HepG2 (cell line): ENCODE results near the gene AQP7. TPM values are rescaled to one million over a fixed set of nuclear protein-coding genes. Genes with fewer than 3 reads are reported as not detected.

ENCODE experiments used
- ATAC-seq: fragments of 200-7000 bp; cut with Tn5 transposase; 3 replicates; pipeline ENCODE4 v1.9.1; 2020; ENCODE audit warnings: mild to moderate bottlenecking, moderate library complexity
- BruUV-seq: library from RNA; stranded (reverse); fragments of 400-500 nt; replicated peaks from 2 replicates; lab custom pipeline; 2021; lab: Mats Ljungman, UMichigan
- CTCF ChIA-PET: fragments of 300-600 bp; formaldehyde crosslinking; extraction: SDS; loops from one replicate; lab custom pipeline; 2021; ENCODE audit warnings: low total read pairs, inconsistent platforms, low intra/inter-chr PET ratio; lab: Yijun Ruan, JAX
- POLR2A ChIA-PET: fragments of 350-600 bp; sonication (Branson Sonifier 250); formaldehyde crosslinking; loops from one replicate; lab custom pipeline; 2020; ENCODE audit warnings: antibody characterized with exemption, inconsistent platforms; lab: Yijun Ruan, JAX
- DNase-seq: peaks from one replicate; pipeline ENCODE4 v3.0.0-alpha.2; 2015; ENCODE audit warnings: low spot score
- FAIRE-seq: peaks from 3 replicates; lab custom pipeline; 2011; peaks lifted over from hg19 to GRCh38; lab: Jason Lieb, UNC
- H2AFZ ChIP-seq: one replicate; pipeline ENCODE4 v1.6.1; 2011; ENCODE audit warnings: low read length, inconsistent platforms
- H3K27ac ChIP-seq: fragments of 300-600 bp; 3 replicates; pipeline ENCODE4 v1.8.0; 2011; ENCODE audit warnings: mixed run types, mild to moderate bottlenecking, mixed read lengths, low read length, inconsistent platforms; ENCODE audit not compliant: insufficient read depth; ENCODE audit errors: extremely low read length
- H3K27me3 ChIP-seq, 2 experiments: fragments of 200-600 bp in 1 of 2; 2 replicates in 1 of 2; 3 replicates in 1 of 2; pipeline versions ENCODE4 v1.6.0 to v1.8.0; 2011; ENCODE audit warnings: low read length in 2 of 2, mild to moderate bottlenecking in 2 of 2, moderate library complexity in 2 of 2, inconsistent platforms in 1 of 2; ENCODE audit not compliant: insufficient read depth in 2 of 2, control insufficient read depth in 1 of 2
- H3K36me3 ChIP-seq, 2 experiments: fragments of 200-600 bp in 1 of 2; replicated peaks in 1 of 2; 2 replicates in 1 of 2; 3 replicates in 1 of 2; pipeline versions ENCODE4 v1.5.1 to v1.8.0; 2011; ENCODE audit warnings: low read length in 2 of 2, inconsistent platforms in 1 of 2; ENCODE audit not compliant: insufficient read depth in 2 of 2, control insufficient read depth in 1 of 2
- H3K4me1 ChIP-seq: 2 replicates; pipeline ENCODE4 v1.5.1; 2012; ENCODE audit warnings: low read length, inconsistent platforms; ENCODE audit not compliant: insufficient read depth
- H3K4me2 ChIP-seq: 2 replicates; pipeline ENCODE4 v1.6.0; 2011; ENCODE audit warnings: low read depth, low read length, inconsistent platforms
- H3K4me3 ChIP-seq, 3 experiments: fragments of 200-600 bp in 1 of 3; sonication (generic), shearing (Covaris generic) in 1 of 3; replicated peaks in 1 of 3; 2 replicates each; pipeline ENCODE4 v1.5.1; 2011 to 2016; ENCODE audit warnings: low read length in 3 of 3, inconsistent platforms in 2 of 3, low read depth in 2 of 3, mild to moderate bottlenecking in 2 of 3, control low read depth in 1 of 3, mixed read lengths in 1 of 3; ENCODE audit not compliant: insufficient read depth in 1 of 3
- H3K79me2 ChIP-seq: one replicate; pipeline ENCODE4 v1.6.1; 2011; ENCODE audit warnings: low read length, inconsistent platforms; ENCODE audit not compliant: insufficient read depth
- H3K9ac ChIP-seq: 2 replicates; pipeline ENCODE4 v1.6.0; 2011; ENCODE audit warnings: mild to moderate bottlenecking, low read depth, low read length, inconsistent platforms; ENCODE audit not compliant: insufficient read depth
- H3K9me3 ChIP-seq: 2 replicates; pipeline ENCODE4 v1.5.1; 2012; ENCODE audit warnings: mild to moderate bottlenecking, low read length
- H4K20me1 ChIP-seq: 2 replicates; pipeline ENCODE4 v1.6.0; 2011; ENCODE audit warnings: inconsistent platforms, mild to moderate bottlenecking, low read length, moderate library complexity; ENCODE audit not compliant: insufficient read depth
- ARNT2 ChIP-seq: sonication (generic); formaldehyde crosslinking; IDR thresholded peaks from 2 replicates; pipeline ENCODE4 v1.8.0; 2022; ENCODE audit warnings: mild to moderate bottlenecking, low read depth, missing genetic modification reagents, moderate library complexity
- ATF2 ChIP-seq: sonication (generic); formaldehyde crosslinking; IDR thresholded peaks from 2 replicates; pipeline ENCODE4 v1.4.0; 2020; ENCODE audit warnings: missing genetic modification reagents
- CREB1 ChIP-seq, 2 experiments: fragments of 450-650 bp in 1 of 2; IDR thresholded peaks; 2 replicates each; pipeline ENCODE4 v1.6.1; 2016 to 2017; ENCODE audit warnings: control low read depth in 1 of 2, mild to moderate bottlenecking in 1 of 2, missing compliant biosample characterization in 1 of 2, missing genetic modification characterization in 1 of 2
- FOSL2 ChIP-seq: sonication (generic); formaldehyde crosslinking; IDR thresholded peaks from 2 replicates; pipeline ENCODE4 v1.4.0; 2020; ENCODE audit warnings: missing genetic modification reagents
- GABPB1 ChIP-seq: IDR thresholded peaks from 2 replicates; pipeline ENCODE4 v1.6.1; 2016; ENCODE audit warnings: mild to moderate bottlenecking, missing genetic modification reagents, moderate library complexity, missing compliant biosample characterization
- NR2C2 ChIP-seq: sonication (generic); formaldehyde crosslinking; IDR thresholded peaks from 2 replicates; pipeline ENCODE4 v1.4.0; 2020; ENCODE audit warnings: missing genetic modification reagents, mild to moderate bottlenecking, moderate library complexity, borderline replicate concordance
- RCOR2 ChIP-seq: IDR thresholded peaks from 2 replicates; pipeline ENCODE4 v1.6.1; 2016; ENCODE audit warnings: missing biosample characterization, missing genetic modification reagents
- SRY ChIP-seq: sonication (generic); formaldehyde crosslinking; IDR thresholded peaks from 2 replicates; pipeline ENCODE4 v1.8.0; 2022; ENCODE audit warnings: mild to moderate bottlenecking, missing genetic modification reagents
- TSC22D2 ChIP-seq: sonication (generic); formaldehyde crosslinking; IDR thresholded peaks from 2 replicates; pipeline ENCODE4 v1.5.1; 2020; ENCODE audit warnings: missing genetic modification reagents, mild to moderate bottlenecking, borderline replicate concordance
- ZNF550 ChIP-seq: sonication (generic); formaldehyde crosslinking; IDR thresholded peaks from 2 replicates; pipeline ENCODE4 v1.4.0; 2020; ENCODE audit warnings: mild to moderate bottlenecking, missing genetic modification reagents, borderline replicate concordance
- WGBS: methylation state at CpG from one replicate; pipeline ENCODE4 v1.1.6; 2017; ENCODE audit warnings: low lambda C conversion rate; 5-methylcytosine and 5-hydroxymethylcytosine counted together
- in situ Hi-C: cut with HindIII; loops from 2 replicates; pipeline ENCODE4 v1.10.0; 2017; ENCODE audit warnings: low pct_unique_long_range_greater_than_20kb; ENCODE audit not compliant: extremely low pct_ligation_motif_present
- intact Hi-C: fragments of 100-400 bp; cut with micrococcal nuclease; formaldehyde crosslinking; loops from one replicate; pipeline ENCODE4 v1.10.0; 2022; ENCODE audit not compliant: unreplicated experiment
- polyA plus RNA-seq, 8 experiments: library from polyadenylated mRNA; depleted of rRNA in 3 of 8; stranded (reverse) in 7 of 8; unstranded in 1 of 8; fragments of >200 nt; fragmentation: Illumina TruSeq in 4 of 8; extraction: Trizol in 4 of 8; gene quantifications; 2 replicates each; pipeline versions ENCODE4 v1.2.1 to v1.2.3, GENCODE V29; 2011 to 2016; ENCODE audit warnings: low read depth in 4 of 8, missing spikeins in 1 of 8, mixed read lengths in 1 of 8; ENCODE audit not compliant: insufficient read depth in 1 of 8
- total RNA-seq, 5 experiments: library from RNA; depleted of rRNA; stranded (reverse); fragments of >200 nt; fragmentation: Illumina TruSeq; extraction: Trizol; gene quantifications; 2 replicates each; pipeline ENCODE4 v1.2.3, GENCODE V29; 2016; ENCODE audit warnings: low read depth in 1 of 5
- TF ChIP-seq, protein P1 (sequence below), 2 experiments: sonication (generic) in 1 of 2; formaldehyde crosslinking in 1 of 2; IDR thresholded peaks; 2 replicates each; pipeline versions ENCODE4 v1.4.0 to v1.6.1; 2018 to 2020; ENCODE audit warnings: missing genetic modification reagents in 2 of 2, borderline replicate concordance in 1 of 2, low read depth in 1 of 2, mild to moderate bottlenecking in 1 of 2, missing biosample characterization in 1 of 2

The AQP7 gene
- total and polyA plus RNA-seq, 2 of the 13 experiments (the other 11 are each of a cell fraction or from before 2014, with no cell fraction given) = 1.9 to 2.1 TPM

- H3K9ac ChIP-seq = no peak overlapping the region
- peak; percentile 48 for TF ChIP-seq GABPB1 (CRISPR knock-in tag)
- no peak for TF ChIP-seq TSC22D2 (CRISPR knock-in tag)
- TF ChIP-seq SRY = no peak
- peak; percentile 57; the same call in 1 of the 2 replicates for TF ChIP-seq NR2C2 (CRISPR knock-in tag)
- TF ChIP-seq CREB1 (IDR thresholded peaks at IDR 0.05) = peak; percentile 35; the same call in 1 of the 2 replicates
- TF ChIP-seq CREB1 (CRISPR knock-in tag; IDR thresholded peaks at IDR 0.05) = no peak
- no peak for TF ChIP-seq RCOR2 (CRISPR knock-in tag)
- no peak for TF ChIP-seq ZNF550 (CRISPR knock-in tag)
- TF ChIP-seq FOSL2 (CRISPR knock-in tag) = peak; percentile 56
- TF ChIP-seq, all 625 proteins: peak for 4
- DNase-seq (no peak), FAIRE-seq (no peak), ATAC-seq (peak; percentile 49)
- Histone ChIP-seq H3K9me3 (no peaks in the 10 kb centered on the region), H3K36me3 (no peaks in the 10 kb centered on the region), H3K27me3 (peaks cover 0 to 12% of the 10 kb centered on the region in 2 experiments; a peak in 3 of 5 replicates), H3K27ac (no peak overlapping the region), H3K4me2 (peak overlapping the region; percentile 2; the same call in 1 of the 2 replicates), H4K20me1 (no peaks in the 10 kb centered on the region), H3K4me1 (peaks cover 41% of the 10 kb centered on the region), H2AFZ (no peak overlapping the region), H3K4me3 (no peak overlapping the region), H3K79me2 (no peaks in the 10 kb centered on the region)
- BruUV-seq = no TSS peak
- 19% methylated on average over 4 of the region's 7 CpGs for WGBS
- intact Hi-C loops = no loop called here
- POLR2A ChIA-PET = no interaction called here
- CTCF ChIA-PET = no interaction called here
- in situ Hi-C loops = no loop called here
Observed at GRCh38 chr9:33426843-33427293, 24.5 kb upstream of the AQP7 start.

DNA sequence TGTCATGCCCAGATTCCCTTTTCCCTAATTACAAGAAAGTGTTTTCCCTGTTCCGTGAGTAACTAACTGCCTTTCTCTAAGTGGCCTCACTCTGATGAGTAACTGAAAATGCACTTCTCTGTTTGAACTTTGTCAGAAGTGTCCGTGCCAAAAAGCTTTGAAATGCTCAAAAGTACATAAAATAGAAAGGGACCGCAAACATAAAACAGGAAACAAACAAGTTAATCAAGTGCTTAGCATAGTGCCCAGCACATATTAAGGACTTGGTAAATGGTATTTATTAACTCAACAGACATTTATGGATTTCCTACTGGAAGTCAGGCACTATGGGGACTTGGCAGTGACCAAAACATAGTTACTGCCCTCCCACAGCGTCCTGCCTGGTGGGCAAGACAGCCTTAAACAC, 22.8 kb upstream of the AQP7 start:
- H4K20me1 ChIP-seq = no peaks in the 10 kb centered on the region
- in situ Hi-C loops (no loop called here), intact Hi-C loops (no loop called here)
- H3K9ac ChIP-seq = no peak overlapping the region
- FAIRE-seq = no peak
- no peaks in the 10 kb centered on the region for H3K79me2 ChIP-seq
- DNase-seq = peak; percentile 55
- no peak overlapping the region for H2AFZ ChIP-seq
- no peak overlapping the region; a peak in 1 of 6 replicates for H3K4me3 ChIP-seq
- WGBS = 1% methylated on average over 4 of the region's 4 CpGs
- BruUV-seq = no TSS peak
- peaks cover 42% of the 10 kb centered on the region for H3K4me1 ChIP-seq
- ChIA-PET POLR2A (interaction anchor here (1.0 to 1.6 kb wide), 2 partner anchors 22 to 49 kb away, joined by 3 to 4 read pairs; partner anchors contain the start of genes AQP3 and NOL6), CTCF (no interaction called here)
- no peaks in the 10 kb centered on the region for H3K9me3 ChIP-seq
- no peak overlapping the region for H3K27ac ChIP-seq
- no peaks in the 10 kb centered on the region for H3K36me3 ChIP-seq
- H3K27me3 ChIP-seq = peaks cover 0 to 18% of the 10 kb centered on the region in 2 experiments; a peak in 3 of 5 replicates
- peak; percentile 82 for ATAC-seq
- H3K4me2 ChIP-seq = peak overlapping the region; percentile 46; the same call in 1 of the 2 replicates
- TF ChIP-seq, protein P1, sequence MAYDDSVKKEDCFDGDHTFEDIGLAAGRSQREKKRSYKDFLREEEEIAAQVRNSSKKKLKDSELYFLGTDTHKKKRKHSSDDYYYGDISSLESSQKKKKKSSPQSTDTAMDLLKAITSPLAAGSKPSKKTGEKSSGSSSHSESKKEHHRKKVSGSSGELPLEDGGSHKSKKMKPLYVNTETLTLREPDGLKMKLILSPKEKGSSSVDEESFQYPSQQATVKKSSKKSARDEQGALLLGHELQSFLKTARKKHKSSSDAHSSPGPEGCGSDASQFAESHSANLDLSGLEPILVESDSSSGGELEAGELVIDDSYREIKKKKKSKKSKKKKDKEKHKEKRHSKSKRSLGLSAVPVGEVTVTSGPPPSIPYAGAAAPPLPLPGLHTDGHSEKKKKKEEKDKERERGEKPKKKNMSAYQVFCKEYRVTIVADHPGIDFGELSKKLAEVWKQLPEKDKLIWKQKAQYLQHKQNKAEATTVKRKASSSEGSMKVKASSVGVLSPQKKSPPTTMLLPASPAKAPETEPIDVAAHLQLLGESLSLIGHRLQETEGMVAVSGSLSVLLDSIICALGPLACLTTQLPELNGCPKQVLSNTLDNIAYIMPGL (CRISPR knock-in tag; IDR thresholded peaks at IDR 0.05; ENCODE audit: borderline replicate concordance in 1 of 2, low read depth in 1 of 2) = no peak
- TF ChIP-seq ATF2 (CRISPR knock-in tag) = no peak
- no peak for TF ChIP-seq ARNT2
